Measurements from ENCODE around the gene TMEM60. TPM values are rescaled to one million over a fixed set of nuclear protein-coding genes. Genes with fewer than 3 reads are reported as not detected.

Gene TMEM60
- total RNA-seq, 6 experiments from 2014 or later, result 20.7 to 25.6 (median 23.7) TPM

GRCh38 chr7:77823787-77824186 lies 25.6 kb upstream of the TMEM60 start:
- Mint-ChIP-seq H3K9me3 (peaks cover 46% of the 10 kb centered on the region), H3K36me3 (ENCODE audit: low read depth) (peaks cover 71% of the 10 kb centered on the region), H3K4me1 (ENCODE audit: low read depth) (peaks cover 26% of the 10 kb centered on the region)

GRCh38 chr7:77822269-77822668 lies 24.0 kb upstream of the TMEM60 start:
- H3K36me3 Mint-ChIP-seq (ENCODE audit: low read depth), result peaks cover 81% of the 10 kb centered on the region
- DNase-seq, result no peak
- no peak overlapping the region for H3K4me3 Mint-ChIP-seq
- peaks cover 56% of the 10 kb centered on the region for H3K9me3 Mint-ChIP-seq
- H3K27me3 Mint-ChIP-seq (ENCODE audit: insufficient read depth), result peaks cover 2% of the 10 kb centered on the region
- no peak overlapping the region for H3K27ac Mint-ChIP-seq
- TF ChIP-seq, protein P1, sequence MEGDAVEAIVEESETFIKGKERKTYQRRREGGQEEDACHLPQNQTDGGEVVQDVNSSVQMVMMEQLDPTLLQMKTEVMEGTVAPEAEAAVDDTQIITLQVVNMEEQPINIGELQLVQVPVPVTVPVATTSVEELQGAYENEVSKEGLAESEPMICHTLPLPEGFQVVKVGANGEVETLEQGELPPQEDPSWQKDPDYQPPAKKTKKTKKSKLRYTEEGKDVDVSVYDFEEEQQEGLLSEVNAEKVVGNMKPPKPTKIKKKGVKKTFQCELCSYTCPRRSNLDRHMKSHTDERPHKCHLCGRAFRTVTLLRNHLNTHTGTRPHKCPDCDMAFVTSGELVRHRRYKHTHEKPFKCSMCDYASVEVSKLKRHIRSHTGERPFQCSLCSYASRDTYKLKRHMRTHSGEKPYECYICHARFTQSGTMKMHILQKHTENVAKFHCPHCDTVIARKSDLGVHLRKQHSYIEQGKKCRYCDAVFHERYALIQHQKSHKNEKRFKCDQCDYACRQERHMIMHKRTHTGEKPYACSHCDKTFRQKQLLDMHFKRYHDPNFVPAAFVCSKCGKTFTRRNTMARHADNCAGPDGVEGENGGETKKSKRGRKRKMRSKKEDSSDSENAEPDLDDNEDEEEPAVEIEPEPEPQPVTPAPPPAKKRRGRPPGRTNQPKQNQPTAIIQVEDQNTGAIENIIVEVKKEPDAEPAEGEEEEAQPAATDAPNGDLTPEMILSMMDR (IDR thresholded peaks at IDR 0.05), result no peak
- peaks cover 22% of the 10 kb centered on the region for H3K4me1 Mint-ChIP-seq (ENCODE audit: low read depth)

More at GRCh38 chr7:77823787-77824186, 25.6 kb upstream of the TMEM60 start:
- Mint-ChIP-seq H3K27ac (no peak overlapping the region), H3K27me3 (ENCODE audit: insufficient read depth) (no peaks in the 10 kb centered on the region; the same call in 1 of the 2 replicates), H3K4me3 (no peak overlapping the region)
- TF ChIP-seq, protein P1 (IDR thresholded peaks at IDR 0.05), result no peak
- DNase-seq, result no peak

DNA sequence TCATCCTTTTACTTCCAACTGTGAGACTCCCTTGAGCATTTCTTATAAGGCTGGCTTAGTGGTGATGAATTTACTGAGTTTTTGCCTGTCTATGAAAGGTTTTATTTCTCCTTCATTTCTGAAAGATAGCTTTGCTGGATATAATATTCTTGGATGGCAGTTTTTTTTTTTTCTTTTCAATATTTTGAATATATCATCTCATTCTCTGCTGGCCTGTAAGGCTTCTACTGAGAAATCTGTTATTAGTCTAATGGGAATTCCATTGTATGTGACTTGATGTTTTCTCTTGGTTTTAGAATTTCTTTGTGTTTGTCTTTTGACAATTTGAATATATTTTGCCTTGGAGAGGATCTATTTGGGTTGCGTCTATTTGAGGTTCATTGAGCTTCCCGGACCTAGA lies 22.7 kb upstream of the TMEM60 start:
- TF ChIP-seq, protein P1 (IDR thresholded peaks at IDR 0.05), result no peak
- Mint-ChIP-seq H3K27ac (no peak overlapping the region), H3K4me1 (ENCODE audit: low read depth) (peaks cover 29% of the 10 kb centered on the region), H3K36me3 (ENCODE audit: low read depth) (peaks cover 84% of the 10 kb centered on the region), H3K9me3 (peaks cover 63% of the 10 kb centered on the region), H3K4me3 (no peak overlapping the region), H3K27me3 (ENCODE audit: insufficient read depth) (peaks cover 2% of the 10 kb centered on the region)
- DNase-seq, result no peak

GRCh38 chr7:77819021-77819420 lies 20.8 kb upstream of the TMEM60 start:
- DNase-seq, result no peak
- no peak overlapping the region; the same call in 1 of the 2 replicates for H3K27ac Mint-ChIP-seq
- TF ChIP-seq, protein P1 (IDR thresholded peaks at IDR 0.05), result no peak
- peaks cover 39% of the 10 kb centered on the region for H3K4me1 Mint-ChIP-seq (ENCODE audit: low read depth)
- H3K27me3 Mint-ChIP-seq (ENCODE audit: insufficient read depth), result peaks cover 2% of the 10 kb centered on the region
- peaks cover 62% of the 10 kb centered on the region for H3K9me3 Mint-ChIP-seq
- H3K4me3 Mint-ChIP-seq, result no peak overlapping the region
- peaks cover 73% of the 10 kb centered on the region for H3K36me3 Mint-ChIP-seq (ENCODE audit: low read depth)

DNA sequence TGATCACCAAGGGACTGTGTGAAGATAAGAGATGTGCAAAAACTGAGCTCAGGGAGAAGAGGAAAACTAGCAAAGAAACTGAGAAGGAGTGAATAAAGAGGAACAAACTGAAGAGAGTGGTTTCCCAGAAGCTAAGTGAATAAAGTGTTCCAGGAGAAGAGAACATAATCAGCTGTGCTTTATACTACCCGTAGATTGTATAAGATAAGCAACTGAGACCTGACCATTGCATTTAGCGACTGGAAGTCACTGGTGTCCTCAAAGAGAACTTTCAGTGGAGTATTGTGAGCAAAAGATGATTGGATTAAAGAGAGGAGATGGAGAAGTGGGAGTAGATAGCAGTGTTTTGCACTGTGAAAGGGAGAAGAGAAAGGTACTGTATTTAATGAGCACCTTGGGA lies 14.9 kb upstream of the TMEM60 start:
- Mint-ChIP-seq H3K36me3 (ENCODE audit: low read depth) (peaks cover 47% of the 10 kb centered on the region), H3K27me3 (ENCODE audit: insufficient read depth) (peaks cover 2% of the 10 kb centered on the region), H3K9me3 (peaks cover 17% of the 10 kb centered on the region), H3K4me3 (no peak overlapping the region), H3K27ac (peak overlapping the region; percentile 82), H3K4me1 (ENCODE audit: low read depth) (peaks cover 57% of the 10 kb centered on the region)
- DNase-seq, result no peak
- TF ChIP-seq, protein P1 (IDR thresholded peaks at IDR 0.05), result no peak

DNA sequence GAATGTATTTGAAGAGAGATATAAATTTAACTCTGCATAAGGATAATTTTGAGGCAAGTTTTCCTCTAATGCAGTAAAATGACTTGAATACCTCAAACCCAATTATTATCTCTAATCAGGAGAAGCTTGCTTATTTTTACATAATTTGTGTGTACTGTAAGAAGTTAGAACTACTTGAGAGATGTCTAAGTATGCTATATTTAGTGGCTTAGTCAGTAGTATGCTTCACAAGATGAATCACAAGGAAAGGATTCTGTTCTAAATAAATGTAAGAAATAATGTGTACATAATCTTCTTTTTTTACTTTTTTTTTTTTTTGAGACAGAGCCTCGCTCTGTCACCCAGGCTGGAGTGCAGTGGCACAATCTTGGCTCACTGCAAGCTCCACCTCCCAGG lies 14.1 kb upstream of the TMEM60 start:
- peak overlapping the region; percentile 82 for H3K27ac Mint-ChIP-seq
- no peaks in the 10 kb centered on the region; the same call in 1 of the 2 replicates for H3K27me3 Mint-ChIP-seq (ENCODE audit: insufficient read depth)

More for the DNA sequence above, 14.1 kb upstream of the TMEM60 start:
- H3K4me3 Mint-ChIP-seq, result peak overlapping the region; percentile 67
- H3K9me3 Mint-ChIP-seq, result peaks cover 22% of the 10 kb centered on the region
- DNase-seq, result peak; percentile 85
- peaks cover 48% of the 10 kb centered on the region for H3K36me3 Mint-ChIP-seq (ENCODE audit: low read depth)
- H3K4me1 Mint-ChIP-seq (ENCODE audit: low read depth), result peaks cover 55% of the 10 kb centered on the region
- TF ChIP-seq, protein P1 (IDR thresholded peaks at IDR 0.05), result no peak

All from HFFc6 (cell line).